DND-41 (cell line): ENCODE measurements around the gene OR2L3.

Experiments
- ATAC-seq: fragments of 200-7000 bp; cut with Tn5 transposase; 3 replicates; pipeline ENCODE4 v1.9.1; 2021; ENCODE audit warnings: low read depth; ENCODE audit not compliant: insufficient read depth
- DNase-seq: peaks from one replicate; pipeline ENCODE4 v3.0.0-alpha.2; 2020
- H2AFZ ChIP-seq: 2 replicates; pipeline ENCODE4 v1.6.0; 2012; ENCODE audit warnings: low read depth, low read length
- H3K27ac ChIP-seq: 2 replicates; pipeline ENCODE4 v1.5.1; 2012; ENCODE audit warnings: low read length, inconsistent platforms
- H3K27me3 ChIP-seq: fragments of 200-600 bp; sonication (generic); 2 replicates; pipeline ENCODE4 v1.6.0; 2012; ENCODE audit warnings: low read length, mild to moderate bottlenecking, inconsistent platforms; ENCODE audit not compliant: insufficient read depth, poor library complexity
- H3K36me3 ChIP-seq: 2 replicates; pipeline ENCODE4 v1.5.1; 2012; ENCODE audit warnings: low read length, inconsistent platforms; ENCODE audit not compliant: insufficient read depth
- H3K4me1 ChIP-seq: 2 replicates; pipeline ENCODE4 v1.5.1; 2012; ENCODE audit warnings: mild to moderate bottlenecking, low read length; ENCODE audit not compliant: insufficient read depth
- H3K4me2 ChIP-seq: 2 replicates; pipeline ENCODE4 v1.6.0; 2012; ENCODE audit warnings: mild to moderate bottlenecking, moderate library complexity, low read length, inconsistent platforms; ENCODE audit not compliant: insufficient read depth
- H3K4me3 ChIP-seq, 2 experiments: fragments of 200-600 bp in 1 of 2; shearing (Covaris generic) in 1 of 2; 2 replicates each; pipeline ENCODE4 v1.5.1; 2012 to 2016; ENCODE audit warnings: inconsistent platforms in 2 of 2, low read length in 2 of 2, mild to moderate bottlenecking in 2 of 2, low read depth in 1 of 2, moderate library complexity in 1 of 2
- H3K79me2 ChIP-seq: 2 replicates; pipeline ENCODE4 v1.6.0; 2012; ENCODE audit warnings: low read length, inconsistent platforms; ENCODE audit not compliant: insufficient read depth
- H3K9ac ChIP-seq: 2 replicates; pipeline ENCODE4 v1.6.0; 2012; ENCODE audit warnings: low read depth, mild to moderate bottlenecking, inconsistent platforms, low read length, moderate library complexity
- H3K9me3 ChIP-seq: 2 replicates; pipeline ENCODE4 v1.5.1; 2012; ENCODE audit warnings: low read length, moderate library complexity, mild to moderate bottlenecking, inconsistent platforms; ENCODE audit not compliant: insufficient read depth, severe bottlenecking
- H4K20me1 ChIP-seq: 2 replicates; pipeline ENCODE4 v1.6.0; 2012; ENCODE audit warnings: low read length; ENCODE audit not compliant: insufficient read depth
- EZH2 ChIP-seq: IDR thresholded peaks from 3 replicates; pipeline ENCODE4 v1.6.1; 2012; ENCODE audit warnings: borderline replicate concordance, low read depth, mild to moderate bottlenecking, moderate library complexity, low read length, inconsistent platforms; ENCODE audit not compliant: severe bottlenecking
- TF ChIP-seq, protein P1 (sequence below): IDR thresholded peaks from 2 replicates; pipeline ENCODE4 v1.5.1; 2012; ENCODE audit warnings: borderline replicate concordance, low read length, moderate library complexity, mild to moderate bottlenecking; ENCODE audit not compliant: poor library complexity, severe bottlenecking; ENCODE audit errors: extremely low read depth

OR2L3 gene

GRCh38 chr1:248046536-248046935 is at the start of gene OR2L3:
Gene OR2L3 (plus strand): TSS chr1:248046836. CDS start chr1:248060682, 13,846 bp downstream.
- DNase-seq (no peak), ATAC-seq (no peak)
- no peak within 1 kb of the TSS for H3K4me2 ChIP-seq
- H3K79me2 ChIP-seq = no peaks in the 10 kb centered on the region
- H4K20me1 ChIP-seq = no peaks in the 10 kb centered on the region
- no peaks in the 10 kb centered on the region for H3K27me3 ChIP-seq
- H3K9me3 ChIP-seq = no peaks in the 10 kb centered on the region
- H2AFZ ChIP-seq = no peak within 1 kb of the TSS
- no peak within 1 kb of the TSS for H3K9ac ChIP-seq
- H3K4me3 ChIP-seq = no peak within 1 kb of the TSS
- H3K27ac ChIP-seq = no peak within 1 kb of the TSS
- no peak for TF ChIP-seq EZH2
- TF ChIP-seq, protein P1, sequence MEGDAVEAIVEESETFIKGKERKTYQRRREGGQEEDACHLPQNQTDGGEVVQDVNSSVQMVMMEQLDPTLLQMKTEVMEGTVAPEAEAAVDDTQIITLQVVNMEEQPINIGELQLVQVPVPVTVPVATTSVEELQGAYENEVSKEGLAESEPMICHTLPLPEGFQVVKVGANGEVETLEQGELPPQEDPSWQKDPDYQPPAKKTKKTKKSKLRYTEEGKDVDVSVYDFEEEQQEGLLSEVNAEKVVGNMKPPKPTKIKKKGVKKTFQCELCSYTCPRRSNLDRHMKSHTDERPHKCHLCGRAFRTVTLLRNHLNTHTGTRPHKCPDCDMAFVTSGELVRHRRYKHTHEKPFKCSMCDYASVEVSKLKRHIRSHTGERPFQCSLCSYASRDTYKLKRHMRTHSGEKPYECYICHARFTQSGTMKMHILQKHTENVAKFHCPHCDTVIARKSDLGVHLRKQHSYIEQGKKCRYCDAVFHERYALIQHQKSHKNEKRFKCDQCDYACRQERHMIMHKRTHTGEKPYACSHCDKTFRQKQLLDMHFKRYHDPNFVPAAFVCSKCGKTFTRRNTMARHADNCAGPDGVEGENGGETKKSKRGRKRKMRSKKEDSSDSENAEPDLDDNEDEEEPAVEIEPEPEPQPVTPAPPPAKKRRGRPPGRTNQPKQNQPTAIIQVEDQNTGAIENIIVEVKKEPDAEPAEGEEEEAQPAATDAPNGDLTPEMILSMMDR = no peak
- no peaks in the 10 kb centered on the region for H3K36me3 ChIP-seq
- no peaks in the 10 kb centered on the region for H3K4me1 ChIP-seq

DNA sequence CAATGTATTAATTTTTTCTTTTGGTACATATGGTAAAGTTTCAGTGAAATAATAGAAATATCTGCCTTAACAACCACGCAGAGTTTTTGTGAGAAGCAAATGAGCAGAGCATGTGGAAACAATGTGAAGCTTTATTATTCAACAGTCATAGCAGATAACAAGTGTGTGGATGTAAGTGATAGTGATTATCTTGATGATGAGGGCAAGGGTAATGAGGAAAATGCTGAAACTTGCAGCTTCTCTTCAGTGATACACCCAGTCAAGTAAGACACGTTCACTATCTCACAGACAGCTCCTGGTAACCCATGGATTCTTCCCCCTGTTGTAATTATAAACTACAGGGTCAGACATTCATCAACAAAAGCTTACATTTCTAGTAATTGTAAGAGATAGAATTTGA is 47.8 kb upstream of the OR2L3 start:
- no peaks in the 10 kb centered on the region for H3K27me3 ChIP-seq
- H3K9me3 ChIP-seq = no peaks in the 10 kb centered on the region
- H3K4me1 ChIP-seq = no peaks in the 10 kb centered on the region
- H2AFZ ChIP-seq = no peak overlapping the region
- DNase-seq (no peak), ATAC-seq (no peak)
- no peaks in the 10 kb centered on the region for H4K20me1 ChIP-seq
- H3K36me3 ChIP-seq = no peaks in the 10 kb centered on the region
- TF ChIP-seq, protein P1 = no peak
- no peak for TF ChIP-seq EZH2
- no peak overlapping the region for H3K27ac ChIP-seq
- no peaks in the 10 kb centered on the region for H3K79me2 ChIP-seq
- no peak overlapping the region for H3K9ac ChIP-seq
- no peak overlapping the region for H3K4me2 ChIP-seq
- no peak overlapping the region for H3K4me3 ChIP-seq

DNA sequence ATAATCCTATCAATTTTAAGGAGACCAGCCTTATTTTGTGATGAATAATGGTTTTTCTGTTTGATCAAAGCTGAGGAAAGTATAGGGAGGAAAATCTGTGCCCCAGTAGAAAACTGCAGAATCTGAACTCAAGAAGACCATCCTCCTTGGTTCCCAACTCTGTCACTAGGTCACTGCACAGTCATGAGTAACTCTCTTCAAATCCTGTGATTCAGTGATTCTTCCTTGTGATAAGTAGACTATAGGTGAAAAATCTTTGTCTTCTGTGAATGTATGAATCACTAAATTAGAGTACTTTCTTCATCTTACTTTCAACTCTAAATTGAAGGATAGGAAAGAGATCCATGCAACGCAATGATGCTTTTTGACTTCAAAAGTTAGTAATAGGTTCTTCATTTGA is 46.5 kb upstream of the OR2L3 start:
- no peaks in the 10 kb centered on the region for H3K27me3 ChIP-seq
- H3K9ac ChIP-seq = no peak overlapping the region
- no peaks in the 10 kb centered on the region for H3K36me3 ChIP-seq
- no peak overlapping the region for H3K4me2 ChIP-seq
- H3K79me2 ChIP-seq = no peaks in the 10 kb centered on the region
- no peak for TF ChIP-seq EZH2
- TF ChIP-seq, protein P1 = no peak
- DNase-seq (no peak), ATAC-seq (no peak)
- no peak overlapping the region for H3K4me3 ChIP-seq
- no peaks in the 10 kb centered on the region for H4K20me1 ChIP-seq
- H2AFZ ChIP-seq = no peak overlapping the region
- no peaks in the 10 kb centered on the region for H3K4me1 ChIP-seq
- H3K27ac ChIP-seq = no peak overlapping the region
- no peaks in the 10 kb centered on the region for H3K9me3 ChIP-seq

- ATAC-seq (no peak), DNase-seq (no peak)
- no peak overlapping the region for H3K4me2 ChIP-seq
- no peaks in the 10 kb centered on the region for H4K20me1 ChIP-seq
- no peaks in the 10 kb centered on the region for H3K4me1 ChIP-seq
- H2AFZ ChIP-seq = no peak overlapping the region
- no peak overlapping the region for H3K9ac ChIP-seq
- H3K9me3 ChIP-seq = no peaks in the 10 kb centered on the region
- no peaks in the 10 kb centered on the region for H3K79me2 ChIP-seq
- H3K4me3 ChIP-seq = no peak overlapping the region
- H3K27me3 ChIP-seq = no peaks in the 10 kb centered on the region
- H3K27ac ChIP-seq = no peak overlapping the region
- TF ChIP-seq, protein P1 = no peak
- TF ChIP-seq EZH2 = no peak
- H3K36me3 ChIP-seq = no peaks in the 10 kb centered on the region
Measured at GRCh38 chr1:248007778-248008177, 38.9 kb upstream of the OR2L3 start.
